Subcutaneous adipose tissue (tissue), 4 donors: ENCODE data around the gene SLC22A13. TPM values are rescaled to one million over a fixed set of nuclear protein-coding genes. Genes with fewer than 3 reads are reported as not detected.

ENCODE experiments used
- total RNA-seq, 4 donors: library from RNA; depleted of rRNA; stranded (reverse); fragments of >200 nt; gene quantifications; one replicate each; pipeline ENCODE4 v1.1.0, GENCODE V29; 2016
- TF ChIP-seq, protein P1 (sequence below): fragments of 450-650 bp; IDR thresholded peaks from one replicate; pipeline ENCODE4 v1.5.1; 2016; ENCODE audit warnings: low read depth, mild to moderate bottlenecking, control low read depth, antibody characterized with exemption, moderate library complexity

The SLC22A13 gene, protein sequence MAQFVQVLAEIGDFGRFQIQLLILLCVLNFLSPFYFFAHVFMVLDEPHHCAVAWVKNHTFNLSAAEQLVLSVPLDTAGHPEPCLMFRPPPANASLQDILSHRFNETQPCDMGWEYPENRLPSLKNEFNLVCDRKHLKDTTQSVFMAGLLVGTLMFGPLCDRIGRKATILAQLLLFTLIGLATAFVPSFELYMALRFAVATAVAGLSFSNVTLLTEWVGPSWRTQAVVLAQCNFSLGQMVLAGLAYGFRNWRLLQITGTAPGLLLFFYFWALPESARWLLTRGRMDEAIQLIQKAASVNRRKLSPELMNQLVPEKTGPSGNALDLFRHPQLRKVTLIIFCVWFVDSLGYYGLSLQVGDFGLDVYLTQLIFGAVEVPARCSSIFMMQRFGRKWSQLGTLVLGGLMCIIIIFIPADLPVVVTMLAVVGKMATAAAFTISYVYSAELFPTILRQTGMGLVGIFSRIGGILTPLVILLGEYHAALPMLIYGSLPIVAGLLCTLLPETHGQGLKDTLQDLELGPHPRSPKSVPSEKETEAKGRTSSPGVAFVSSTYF
- total RNA-seq, result under 1 TPM in 1 of 4 donors, not detected in 3; 0.51 TPM

- TF ChIP-seq, protein P1, sequence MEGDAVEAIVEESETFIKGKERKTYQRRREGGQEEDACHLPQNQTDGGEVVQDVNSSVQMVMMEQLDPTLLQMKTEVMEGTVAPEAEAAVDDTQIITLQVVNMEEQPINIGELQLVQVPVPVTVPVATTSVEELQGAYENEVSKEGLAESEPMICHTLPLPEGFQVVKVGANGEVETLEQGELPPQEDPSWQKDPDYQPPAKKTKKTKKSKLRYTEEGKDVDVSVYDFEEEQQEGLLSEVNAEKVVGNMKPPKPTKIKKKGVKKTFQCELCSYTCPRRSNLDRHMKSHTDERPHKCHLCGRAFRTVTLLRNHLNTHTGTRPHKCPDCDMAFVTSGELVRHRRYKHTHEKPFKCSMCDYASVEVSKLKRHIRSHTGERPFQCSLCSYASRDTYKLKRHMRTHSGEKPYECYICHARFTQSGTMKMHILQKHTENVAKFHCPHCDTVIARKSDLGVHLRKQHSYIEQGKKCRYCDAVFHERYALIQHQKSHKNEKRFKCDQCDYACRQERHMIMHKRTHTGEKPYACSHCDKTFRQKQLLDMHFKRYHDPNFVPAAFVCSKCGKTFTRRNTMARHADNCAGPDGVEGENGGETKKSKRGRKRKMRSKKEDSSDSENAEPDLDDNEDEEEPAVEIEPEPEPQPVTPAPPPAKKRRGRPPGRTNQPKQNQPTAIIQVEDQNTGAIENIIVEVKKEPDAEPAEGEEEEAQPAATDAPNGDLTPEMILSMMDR, result no peak
Measured at GRCh38 chr3:38265604-38266307, at the start of gene SLC22A13. Gene SLC22A13 (plus strand): TSS chr3:38265812. CDS start chr3:38265861, 49 bp downstream.

DNA sequence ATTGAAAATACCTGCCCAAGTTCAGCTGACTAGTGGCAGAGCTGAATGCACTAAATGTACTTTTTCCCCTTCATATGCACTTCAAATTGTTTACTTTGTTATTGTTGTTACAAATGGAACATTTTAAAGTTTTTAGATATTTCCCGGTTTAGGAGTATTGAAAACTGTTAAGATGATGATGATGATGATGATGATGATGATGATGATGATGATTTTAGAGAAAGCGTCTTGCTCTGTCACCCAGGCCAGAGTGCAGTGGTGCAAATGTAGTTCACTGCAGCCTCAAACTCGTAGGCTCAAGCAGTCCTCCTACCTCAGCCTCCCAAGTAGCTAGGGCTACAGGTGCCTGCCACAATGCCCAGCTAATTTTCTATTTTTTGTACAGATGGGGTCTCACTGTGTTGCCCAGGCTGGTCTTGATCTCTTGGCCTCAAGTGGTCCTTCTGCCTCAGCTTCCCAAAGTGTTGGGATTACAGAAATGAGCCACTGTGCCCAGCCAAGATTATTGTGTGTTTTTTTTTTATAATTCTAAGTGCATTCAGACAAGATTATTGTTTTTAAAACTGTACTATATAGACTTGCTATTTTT lies 45.9 kb upstream of the SLC22A13 start:
- TF ChIP-seq, protein P1, result no peak

- TF ChIP-seq, protein P1, result no peak
Measured at GRCh38 chr3:38221005-38221404, 44.6 kb upstream of the SLC22A13 start.

- TF ChIP-seq, protein P1, result no peak
Measured at GRCh38 chr3:38222032-38222634, 43.5 kb upstream of the SLC22A13 start.

DNA sequence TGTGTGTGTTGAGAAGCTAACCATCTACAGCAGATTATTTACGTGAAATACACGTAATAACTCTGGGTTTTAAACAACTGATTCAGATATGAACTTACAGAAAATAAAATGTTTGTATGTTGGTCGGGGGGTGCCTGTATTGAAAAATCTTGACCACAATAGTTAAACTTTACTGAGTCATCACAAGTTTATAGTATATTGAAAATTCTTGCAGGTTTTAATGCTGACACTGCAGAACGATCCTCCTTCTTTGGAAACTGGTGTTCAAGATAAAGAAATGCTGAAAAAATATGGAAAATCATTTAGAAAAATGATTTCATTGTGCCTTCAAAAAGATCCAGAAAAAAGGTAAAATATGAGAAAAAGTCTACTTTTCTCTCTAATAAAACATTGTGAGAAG lies 41.3 kb upstream of the SLC22A13 start:
- TF ChIP-seq, protein P1, result no peak

DNA sequence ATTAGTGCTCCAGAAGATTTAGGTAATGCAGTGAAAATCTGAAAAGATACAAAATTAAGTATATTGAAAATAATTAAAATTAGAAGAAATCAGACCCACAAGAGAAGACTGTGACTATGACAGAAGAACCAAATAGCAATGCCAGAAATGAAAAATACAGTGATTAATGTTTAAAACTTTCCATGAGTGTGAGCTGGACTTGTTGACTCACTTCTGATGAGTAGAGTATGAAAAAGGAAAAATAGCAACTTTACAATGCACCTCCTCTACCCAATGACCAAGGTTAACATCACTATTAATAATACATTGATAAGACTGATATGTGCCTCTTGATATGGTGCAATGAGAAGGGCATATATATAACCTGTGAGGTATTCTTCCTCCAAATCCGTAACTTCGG lies 39.3 kb upstream of the SLC22A13 start:
- TF ChIP-seq, protein P1, result no peak
